ENCODE measurements around the gene C1orf50.
A peak's percentile ranks its signal among the peaks of the same experiment; 100 is the strongest.

The C1orf50 gene

DNA sequence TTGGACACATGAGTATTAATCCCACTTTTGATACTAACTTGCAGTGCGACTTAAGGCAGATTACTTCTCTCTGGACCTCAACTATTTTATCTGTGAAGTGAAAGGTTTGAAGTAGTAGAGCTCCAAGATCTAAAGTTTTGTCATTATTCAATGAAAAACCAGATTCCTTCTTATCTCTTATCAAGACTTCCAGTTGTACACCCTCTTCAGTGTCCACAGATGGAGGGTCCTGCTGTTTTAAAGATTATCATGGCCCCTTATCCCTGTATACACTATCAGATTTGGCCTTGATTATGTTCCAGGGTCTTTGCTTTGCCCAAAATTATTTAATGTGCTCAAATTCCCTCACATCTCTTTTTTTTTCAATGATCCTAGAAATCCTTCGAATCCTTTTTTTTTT is 1.1 kb downstream of the C1orf50 start:
- Mint-ChIP-seq H3K27ac (peak overlapping the region in 2 of 3 experiments; percentile 93 to 94), H3K36me3 (ENCODE audit: low read depth) (peaks cover 15% of the 10 kb centered on the region), H3K4me3 (no peak overlapping the region), H3K4me1 (peaks cover 23% of the 10 kb centered on the region), H3K9me3 (no peaks in the 10 kb centered on the region), H3K27me3 (ENCODE audit: low read depth) (no peaks in the 10 kb centered on the region)
- no peak for TF ChIP-seq CTCF (IDR thresholded peaks at IDR 0.05; ENCODE audit: unreplicated experiment in 3 of 3)

GRCh38 chr1:42769811-42770210 is 2.8 kb downstream of the C1orf50 start:
- Mint-ChIP-seq H3K27me3 (ENCODE audit: low read depth) (no peaks in the 10 kb centered on the region), H3K4me3 (peak overlapping the region; percentile 55 to 78 (median 60)), H3K4me1 (peaks cover 23% of the 10 kb centered on the region), H3K36me3 (ENCODE audit: low read depth) (peaks cover 28% of the 10 kb centered on the region), H3K27ac (no peak overlapping the region), H3K9me3 (no peaks in the 10 kb centered on the region)
- no peak for TF ChIP-seq CTCF (IDR thresholded peaks at IDR 0.05; ENCODE audit: unreplicated experiment in 3 of 3)

- peak overlapping the region in 1 of 3 experiments; percentile 40 for H3K27ac Mint-ChIP-seq
- H3K4me1 Mint-ChIP-seq = peaks cover 17% of the 10 kb centered on the region
- H3K9me3 Mint-ChIP-seq = no peaks in the 10 kb centered on the region
- no peak for TF ChIP-seq CTCF (IDR thresholded peaks at IDR 0.05; ENCODE audit: unreplicated experiment in 3 of 3)
- H3K4me3 Mint-ChIP-seq = no peak overlapping the region
- no peaks in the 10 kb centered on the region for H3K27me3 Mint-ChIP-seq (ENCODE audit: low read depth)
- H3K36me3 Mint-ChIP-seq (ENCODE audit: low read depth) = peaks cover 63% of the 10 kb centered on the region
Observed at GRCh38 chr1:42773420-42773819, 6.4 kb downstream of the C1orf50 start.

GRCh38 chr1:42774928-42775526 is 8.0 kb downstream of the C1orf50 start:
- Mint-ChIP-seq H3K36me3 (ENCODE audit: low read depth) (peaks cover 71% of the 10 kb centered on the region), H3K4me3 (no peak overlapping the region), H3K27me3 (ENCODE audit: low read depth) (no peaks in the 10 kb centered on the region), H3K4me1 (peaks cover 14% of the 10 kb centered on the region), H3K9me3 (no peaks in the 10 kb centered on the region), H3K27ac (no peak overlapping the region)
- TF ChIP-seq CTCF (IDR thresholded peaks at IDR 0.05; ENCODE audit: unreplicated experiment in 3 of 3) = no peak

DNA sequence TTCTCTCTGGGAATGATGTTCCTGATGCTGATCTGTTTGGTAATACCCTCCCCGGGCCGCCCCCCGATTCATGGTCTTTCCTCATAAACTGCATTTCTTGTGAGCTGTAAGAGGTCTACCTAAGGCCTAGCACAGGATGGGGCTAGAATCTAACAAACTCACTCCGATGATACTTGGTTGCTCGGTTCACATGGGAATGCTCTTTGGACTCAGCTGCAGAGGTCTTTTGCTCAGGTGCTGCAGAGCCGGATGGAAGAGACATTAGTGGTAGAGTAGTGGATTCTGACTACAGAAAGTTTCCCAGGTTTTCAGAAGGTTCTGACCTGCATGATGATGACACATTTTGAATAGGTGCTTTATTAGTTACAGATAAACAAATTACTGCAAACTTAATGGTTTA is 9.5 kb downstream of the C1orf50 start:
- Mint-ChIP-seq H3K27ac (no peak overlapping the region), H3K9me3 (no peaks in the 10 kb centered on the region), H3K36me3 (ENCODE audit: low read depth) (peaks cover 78% of the 10 kb centered on the region), H3K4me1 (peaks cover 5% of the 10 kb centered on the region), H3K27me3 (ENCODE audit: low read depth) (no peaks in the 10 kb centered on the region), H3K4me3 (no peak overlapping the region)
- TF ChIP-seq CTCF (IDR thresholded peaks at IDR 0.05; ENCODE audit: unreplicated experiment in 3 of 3) = no peak

- H3K27ac Mint-ChIP-seq = no peak overlapping the region
- TF ChIP-seq CTCF (IDR thresholded peaks at IDR 0.05; ENCODE audit: unreplicated experiment in 3 of 3) = peak; percentile 40 to 67 (median 52)
- no peak overlapping the region for H3K4me3 Mint-ChIP-seq
- peaks cover 81% of the 10 kb centered on the region for H3K36me3 Mint-ChIP-seq (ENCODE audit: low read depth)
- H3K9me3 Mint-ChIP-seq = no peaks in the 10 kb centered on the region
- H3K4me1 Mint-ChIP-seq = no peaks in the 10 kb centered on the region
- no peaks in the 10 kb centered on the region for H3K27me3 Mint-ChIP-seq (ENCODE audit: low read depth)
Observed at GRCh38 chr1:42777852-42778251, 10.8 kb downstream of the C1orf50 start.

All from nephron (organoid).